NCI-H510A treated with DMSO at 0.1 percent for 48 hours (cell line): Measurements from ENCODE around the gene TCP1.
"Not testable (repeated sequence)": the region's sequence is repeated elsewhere in the genome, so short reads cannot be mapped to it uniquely, and the experiment has no call there.

Experiments used
- DNase-seq: peaks from one replicate; lab custom pipeline; 2025; lab: John Stamatoyannopoulos, UW

Gene TCP1

GRCh38 chr6:159817951-159818739, 28.7 kb upstream of the TCP1 start:
- DNase-seq: no peak

GRCh38 chr6:159816775-159817174, 27.4 kb upstream of the TCP1 start:
- DNase-seq: not testable (repeated sequence)

- DNase-seq: no peak
These were observed 26.0 kb upstream of the TCP1 start for GRCh38 chr6:159815410-159815809.

GRCh38 chr6:159813781-159814180, 24.4 kb upstream of the TCP1 start:
- no peak for DNase-seq

GRCh38 chr6:159809149-159809548, 19.7 kb upstream of the TCP1 start:
- no peak for DNase-seq

- DNase-seq: no peak
These were observed 19.2 kb upstream of the TCP1 start for GRCh38 chr6:159808647-159809046.

- DNase-seq: no peak
These were observed 17.9 kb upstream of the TCP1 start for GRCh38 chr6:159807150-159807858.

GRCh38 chr6:159806021-159806458, 16.6 kb upstream of the TCP1 start:
- DNase-seq: no peak

GRCh38 chr6:159805440-159806020, 16.1 kb upstream of the TCP1 start:
- no peak for DNase-seq

- no peak for DNase-seq
These were observed 15.1 kb upstream of the TCP1 start for GRCh38 chr6:159804504-159804903.

- DNase-seq: no peak
These were observed 12.5 kb upstream of the TCP1 start for GRCh38 chr6:159801935-159802334.

GRCh38 chr6:159800141-159800865, 10.9 kb upstream of the TCP1 start, which contains the start of gene PNLDC1:
TSS of gene PNLDC1 (plus strand) at chr6:159800276. CDS start at chr6:159800308, 32 bp downstream.
- no peak for DNase-seq

GRCh38 chr6:159797554-159797953, 8.2 kb upstream of the TCP1 start:
- no peak for DNase-seq

GRCh38 chr6:159794976-159795375, 5.6 kb upstream of the TCP1 start:
- DNase-seq: not testable (repeated sequence)

- DNase-seq: no peak
These were observed 1.7 kb upstream of the TCP1 start for GRCh38 chr6:159790956-159791598.

GRCh38 chr6:159790149-159790955, 950 bp upstream of the TCP1 start, which contains the start of gene MRPL18:
TSS of gene MRPL18 (plus strand) at chr6:159790467. CDS start at chr6:159790588, 121 bp downstream.
- peak; percentile 84 for DNase-seq

GRCh38 chr6:159788753-159789376, 537 bp downstream of the TCP1 start:
- no peak for DNase-seq

GRCh38 chr6:159788276-159788675, 1.1 kb downstream of the TCP1 start:
- DNase-seq: no peak

GRCh38 chr6:159778542-159779103, 10.8 kb downstream of the TCP1 start:
- DNase-seq: no peak

GRCh38 chr6:159778131-159778530, 11.3 kb downstream of the TCP1 start:
- no peak for DNase-seq
